Measurements from ENCODE around the gene EMD.
A peak's percentile ranks its signal among the peaks of the same experiment; 100 is the strongest.
"Not testable (repeated sequence)": the region's sequence is repeated elsewhere in the genome, so short reads cannot be mapped to it uniquely, and the experiment has no call there.

Gene EMD

GRCh38 chrX:154372612-154373022 lies 6.5 kb upstream of the EMD start:
- DNase-seq, result peak; percentile 29

GRCh38 chrX:154373340-154374306 lies 5.5 kb upstream of the EMD start:
- peak; percentile 44 for DNase-seq

GRCh38 chrX:154374313-154375155 lies 4.6 kb upstream of the EMD start, which contains the start of gene FLNA:
Gene FLNA (minus strand): TSS chrX:154374634. CDS start chrX:154371245, 3,389 bp downstream.
- DNase-seq, result peak; percentile 18

- no peak for DNase-seq
Observed at GRCh38 chrX:154375156-154375504, 4.0 kb upstream of the EMD start.

GRCh38 chrX:154376774-154377173 lies 2.3 kb upstream of the EMD start:
- DNase-seq, result no peak

GRCh38 chrX:154378059-154378798 lies 866 bp upstream of the EMD start:
- no peak for DNase-seq

GRCh38 chrX:154379569-154379951 lies 465 bp downstream of the EMD start:
- DNase-seq, result no peak

- no peak for DNase-seq
Observed at GRCh38 chrX:154380153-154380552, 1.1 kb downstream of the EMD start.

GRCh38 chrX:154380787-154381186 lies 1.7 kb downstream of the EMD start:
- no peak for DNase-seq

GRCh38 chrX:154381271-154381670 lies 2.2 kb downstream of the EMD start:
- DNase-seq, result no peak

- no peak for DNase-seq
Observed at GRCh38 chrX:154382483-154383069, 3.5 kb downstream of the EMD start.

- DNase-seq, result no peak
Observed at GRCh38 chrX:154383359-154384283, 4.5 kb downstream of the EMD start.

- no peak for DNase-seq
Observed at GRCh38 chrX:154384284-154384892, 5.3 kb downstream of the EMD start.

- DNase-seq, result not testable (repeated sequence)
Observed at GRCh38 chrX:154388094-154388493, 9.0 kb downstream of the EMD start.

GRCh38 chrX:154388649-154389048 lies 9.6 kb downstream of the EMD start:
- not testable (repeated sequence) for DNase-seq

GRCh38 chrX:154389812-154390747 lies 11.0 kb downstream of the EMD start:
- DNase-seq, result not testable (repeated sequence)

- not testable (repeated sequence) for DNase-seq
Observed at GRCh38 chrX:154396363-154396762, 17.3 kb downstream of the EMD start.

GRCh38 chrX:154396973-154397887 lies 18.1 kb downstream of the EMD start:
- DNase-seq, result peak; percentile 76

Data from inflammatory macrophage treated with lipopolysaccharide for 4 hours (primary cell).